ENCODE results near the gene PPA2.

DNA sequence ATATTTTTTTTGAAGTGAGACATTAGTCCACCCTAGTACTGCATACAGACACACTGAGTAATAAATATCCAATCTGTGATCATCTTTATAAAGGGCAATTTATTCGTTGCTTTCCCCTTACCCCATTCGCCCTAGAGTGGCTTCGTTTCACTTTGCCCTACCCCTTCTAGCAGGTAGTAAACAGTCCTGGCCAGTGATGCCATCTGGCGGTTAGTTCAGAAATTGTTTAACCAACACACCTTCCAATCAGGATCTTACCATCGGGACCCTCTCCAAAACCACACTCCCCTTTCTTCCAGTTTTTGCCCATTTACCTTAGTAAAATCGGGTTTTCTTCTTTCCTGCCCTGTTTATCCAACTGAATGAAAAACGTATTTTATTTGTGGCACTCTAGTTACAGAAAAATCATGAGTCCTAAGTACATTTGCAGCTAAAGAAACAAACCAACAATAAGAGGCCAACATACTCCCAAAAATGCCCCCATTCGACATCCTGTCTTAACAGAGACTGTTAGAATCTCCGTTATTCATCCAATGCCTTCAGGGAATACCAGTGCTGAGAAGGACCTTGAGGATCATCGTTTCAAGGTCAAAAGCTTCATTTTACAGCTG, 2.2 kb downstream of the PPA2 start:
- TF ChIP-seq CTCF (IDR thresholded peaks at IDR 0.05) (peak; percentile 50 to 86 (median 77)), POLR2A (IDR thresholded peaks at IDR 0.05) (no peak)

Data from adrenal gland (tissue), 5 donors.